Osteoblast (primary cell): ENCODE results near the gene WIPF2. TPM values are rescaled to one million over a fixed set of nuclear protein-coding genes. Genes with fewer than 3 reads are reported as not detected.
"Not testable (repeated sequence)": the region's sequence is repeated elsewhere in the genome, so short reads cannot be mapped to it uniquely, and the experiment has no call there.

ENCODE experiments used
- DNase-seq: peaks from one replicate; pipeline ENCODE4 v3.0.0; 2011; ENCODE audit warnings: low spot score, mixed read lengths; ENCODE audit not compliant: insufficient read length; ENCODE audit errors: missing footprints
- H2AFZ ChIP-seq: 2 replicates; pipeline ENCODE4 v1.6.0; 2011; ENCODE audit warnings: mild to moderate bottlenecking, low read length
- H3K27ac ChIP-seq: 2 replicates; pipeline ENCODE4 v1.5.1; 2011; ENCODE audit warnings: mild to moderate bottlenecking, low read depth, low read length, moderate library complexity
- H3K27me3 ChIP-seq: 2 replicates; pipeline ENCODE4 v1.6.0; 2012; ENCODE audit warnings: mild to moderate bottlenecking, control low read depth, inconsistent platforms, low read length, moderate library complexity; ENCODE audit not compliant: insufficient read depth
- H3K36me3 ChIP-seq: 2 replicates; pipeline ENCODE4 v1.5.1; 2011; ENCODE audit warnings: mild to moderate bottlenecking, low read length, control low read depth, moderate library complexity; ENCODE audit not compliant: insufficient read depth
- H3K4me1 ChIP-seq: 2 replicates; pipeline ENCODE4 v1.5.1; 2011; ENCODE audit warnings: mild to moderate bottlenecking, low read length, control low read depth, moderate library complexity; ENCODE audit not compliant: insufficient read depth
- H3K4me2 ChIP-seq: 2 replicates; pipeline ENCODE4 v1.6.0; 2011; ENCODE audit warnings: mild to moderate bottlenecking, low read length; ENCODE audit not compliant: insufficient read depth
- H3K4me3 ChIP-seq: fragments of 200-600 bp; sonication (generic); 3 replicates; pipeline ENCODE4 v1.5.1; 2012; ENCODE audit warnings: mild to moderate bottlenecking, low read length, inconsistent platforms; ENCODE audit not compliant: insufficient read depth
- H3K79me2 ChIP-seq: 2 replicates; pipeline ENCODE4 v1.6.0; 2012; ENCODE audit warnings: mild to moderate bottlenecking, low read length, control low read depth, inconsistent platforms; ENCODE audit not compliant: insufficient read depth
- H3K9me3 ChIP-seq: 2 replicates; pipeline ENCODE4 v1.5.1; 2011; ENCODE audit warnings: low read depth, low read length, control low read depth
- H4K20me1 ChIP-seq: 2 replicates; pipeline ENCODE4 v1.6.0; 2012; ENCODE audit warnings: mild to moderate bottlenecking, low read length, control low read depth; ENCODE audit not compliant: insufficient read depth
- CTCF ChIP-seq: IDR thresholded peaks from 2 replicates; pipeline ENCODE4 v1.5.1; 2011; ENCODE audit warnings: mild to moderate bottlenecking, low read depth, low read length, moderate library complexity; ENCODE audit errors: extremely low read depth
- total RNA-seq: library from RNA; depleted of rRNA; stranded (reverse); fragments of >200 nt; gene quantifications from 2 replicates; pipeline ENCODE4 v1.2.3, GENCODE V29; 2012

WIPF2 gene
- total RNA-seq, 1 donor: 8.0 TPM

GRCh38 chr17:40297511-40297910, 78.4 kb downstream of the WIPF2 start:
- no peak for TF ChIP-seq CTCF
- DNase-seq: no peak
- no peak overlapping the region for H2AFZ ChIP-seq
- H3K27me3 ChIP-seq: no peaks in the 10 kb centered on the region
- no peaks in the 10 kb centered on the region for H3K9me3 ChIP-seq
- H3K4me2 ChIP-seq: no peak overlapping the region
- no peak overlapping the region for H3K4me3 ChIP-seq
- H3K4me1 ChIP-seq: peaks cover 30% of the 10 kb centered on the region
- no peaks in the 10 kb centered on the region for H4K20me1 ChIP-seq
- peak overlapping the region; percentile 78 for H3K27ac ChIP-seq
- H3K79me2 ChIP-seq: no peaks in the 10 kb centered on the region
- peaks cover 14% of the 10 kb centered on the region for H3K36me3 ChIP-seq

GRCh38 chr17:40298726-40299125, 79.6 kb downstream of the WIPF2 start:
- no peak for TF ChIP-seq CTCF
- peaks cover 40% of the 10 kb centered on the region for H3K4me1 ChIP-seq
- no peaks in the 10 kb centered on the region for H3K9me3 ChIP-seq
- H3K27me3 ChIP-seq: no peaks in the 10 kb centered on the region
- no peak overlapping the region for H2AFZ ChIP-seq
- H3K4me3 ChIP-seq: no peak overlapping the region
- H3K27ac ChIP-seq: no peak overlapping the region
- H3K79me2 ChIP-seq: no peaks in the 10 kb centered on the region
- peaks cover 14% of the 10 kb centered on the region for H3K36me3 ChIP-seq
- no peak for DNase-seq
- no peaks in the 10 kb centered on the region for H4K20me1 ChIP-seq
- peak overlapping the region; percentile 21 for H3K4me2 ChIP-seq

- not testable (repeated sequence) for H3K9me3 ChIP-seq, H4K20me1 ChIP-seq, H3K79me2 ChIP-seq, H3K4me2 ChIP-seq, H3K27me3 ChIP-seq, H2AFZ ChIP-seq, H3K4me3 ChIP-seq, DNase-seq, H3K27ac ChIP-seq
- peaks cover 14% of the 10 kb centered on the region for H3K36me3 ChIP-seq
- H3K4me1 ChIP-seq: peaks cover 45% of the 10 kb centered on the region
Measured at GRCh38 chr17:40299159-40299757, 80.2 kb downstream of the WIPF2 start.

- no peak overlapping the region for H2AFZ ChIP-seq
- no peak overlapping the region for H3K4me2 ChIP-seq
- H3K4me3 ChIP-seq: no peak overlapping the region
- TF ChIP-seq CTCF: no peak
- no peaks in the 10 kb centered on the region for H3K79me2 ChIP-seq
- no peaks in the 10 kb centered on the region for H4K20me1 ChIP-seq
- no peak overlapping the region for H3K27ac ChIP-seq
- H3K36me3 ChIP-seq: peaks cover 10% of the 10 kb centered on the region
- no peaks in the 10 kb centered on the region for H3K9me3 ChIP-seq
- H3K27me3 ChIP-seq: no peaks in the 10 kb centered on the region
- peaks cover 48% of the 10 kb centered on the region for H3K4me1 ChIP-seq
- no peak for DNase-seq
Measured at GRCh38 chr17:40301315-40301714, 82.2 kb downstream of the WIPF2 start.
